Measurements from ENCODE around the gene LYPD3. TPM values are rescaled to one million over a fixed set of nuclear protein-coding genes. Genes with fewer than 3 reads are reported as not detected.

Gene LYPD3
- total and polyA plus RNA-seq, 12 donors: 0.14 to 0.75 (median 0.36) TPM; not detected in 2

- H3K4me1 ChIP-seq: peaks cover 0 to 17% (median 0%) of the 10 kb centered on the region in 9 donors
- peaks cover 0 to 4% (median 0%) of the 10 kb centered on the region in 7 donors for H3K27me3 ChIP-seq
- intact Hi-C loops (cut with DNase I): no loop called here
- no peak for DNase-seq
- peak in 1 of 8 donors; percentile 47 for ATAC-seq
- 63 to 68% methylated on average over 6 of the region's 6 CpGs for WGBS, 2 donors
- no peaks in the 10 kb centered on the region for H3K9me3 ChIP-seq
- no peak overlapping the region for H3K27ac ChIP-seq
- H3K4me3 ChIP-seq: no peak overlapping the region
- no peaks in the 10 kb centered on the region for H3K36me3 ChIP-seq
- TF ChIP-seq CTCF (IDR thresholded peaks at IDR 0.05): peak in 1 of 9 donors; percentile 8
These were observed 35.2 kb downstream of the LYPD3 start for GRCh38 chr19:43430142-43430710.

GRCh38 chr19:43429395-43429794 is 36.0 kb downstream of the LYPD3 start:
- H3K9me3 ChIP-seq: no peaks in the 10 kb centered on the region
- no peaks in the 10 kb centered on the region for H3K27me3 ChIP-seq
- no peak overlapping the region for H3K27ac ChIP-seq
- DNase-seq (no peak), ATAC-seq (no peak)
- 92 to 93% methylated on average over 7 of the region's 7 CpGs for WGBS, 2 donors
- intact Hi-C loops (cut with DNase I): no loop called here
- H3K36me3 ChIP-seq: no peaks in the 10 kb centered on the region
- H3K4me1 ChIP-seq: peaks cover 0 to 17% (median 0%) of the 10 kb centered on the region in 9 donors
- H3K4me3 ChIP-seq: no peak overlapping the region
- no peak for TF ChIP-seq CTCF (IDR thresholded peaks at IDR 0.05)

GRCh38 chr19:43425567-43426392 is 39.6 kb downstream of the LYPD3 start:
- H3K36me3 ChIP-seq: no peaks in the 10 kb centered on the region
- DNase-seq: no peak
- no peak overlapping the region for H3K27ac ChIP-seq
- intact Hi-C loops (cut with DNase I): no loop called here
- ATAC-seq: peak in 1 of 8 donors; percentile 48
- peaks cover 0 to 10% (median 0%) of the 10 kb centered on the region in 9 donors for H3K4me1 ChIP-seq
- H3K4me3 ChIP-seq: no peak overlapping the region
- H3K27me3 ChIP-seq: no peaks in the 10 kb centered on the region
- peak in 7 of 9 donors; percentile 24 to 49 (median 47) for TF ChIP-seq CTCF (IDR thresholded peaks at IDR 0.05)
- H3K9me3 ChIP-seq: no peaks in the 10 kb centered on the region
- WGBS, 2 donors: 27 to 34% methylated on average over 8 of the region's 8 CpGs

GRCh38 chr19:43423779-43424178 is 41.6 kb downstream of the LYPD3 start:
- Histone ChIP-seq H3K4me3 (no peak overlapping the region), H3K36me3 (no peaks in the 10 kb centered on the region), H3K27me3 (no peaks in the 10 kb centered on the region), H3K9me3 (no peaks in the 10 kb centered on the region), H3K4me1 (no peaks in the 10 kb centered on the region), H3K27ac (no peak overlapping the region)
- TF ChIP-seq CTCF (IDR thresholded peaks at IDR 0.05): no peak
- intact Hi-C loops (cut with DNase I): no loop called here
- no peak for DNase-seq
- WGBS, 2 donors: 85 to 89% methylated on average over 5 of the region's 5 CpGs
- no peak for ATAC-seq

Measured in heart right ventricle (tissue), 16 donors.